HG02973 (cell line): ENCODE measurements around the gene ARL6IP1.
A peak's percentile ranks its signal among the peaks of the same experiment; 100 is the strongest.
"Not testable (repeated sequence)": the region's sequence is repeated elsewhere in the genome, so short reads cannot be mapped to it uniquely, and the experiment has no call there.

Source experiments
- ATAC-seq: cut with Tn5 transposase; IDR thresholded peaks from one replicate; pipeline ENCODE4 v1.9.1; 2021; ENCODE audit warnings: moderate library complexity; ENCODE audit not compliant: unreplicated experiment

Gene ARL6IP1

DNA sequence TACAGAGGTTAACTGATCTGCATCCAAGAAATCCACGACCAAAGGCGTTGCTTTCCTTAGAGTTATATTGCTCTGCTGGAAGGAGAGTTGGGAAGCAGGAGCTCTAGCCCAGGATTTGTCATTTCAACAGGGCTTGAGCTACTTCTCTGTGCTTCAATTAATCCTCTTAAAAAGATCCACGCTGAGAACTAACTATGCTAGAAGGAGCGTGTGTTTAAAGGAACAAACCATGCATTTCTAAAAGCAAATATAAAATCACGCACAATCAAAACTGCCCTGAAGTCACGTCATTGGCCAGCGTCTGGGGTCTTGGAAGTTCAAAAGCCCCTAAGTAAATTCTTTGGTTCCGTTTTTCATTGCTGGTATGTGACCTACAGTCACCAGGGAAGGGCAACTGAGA lies 1.1 kb downstream of the ARL6IP1 start:
- no peak for ATAC-seq

GRCh38 chr16:18799500-18799899 lies 1.8 kb downstream of the ARL6IP1 start:
- ATAC-seq, result no peak

DNA sequence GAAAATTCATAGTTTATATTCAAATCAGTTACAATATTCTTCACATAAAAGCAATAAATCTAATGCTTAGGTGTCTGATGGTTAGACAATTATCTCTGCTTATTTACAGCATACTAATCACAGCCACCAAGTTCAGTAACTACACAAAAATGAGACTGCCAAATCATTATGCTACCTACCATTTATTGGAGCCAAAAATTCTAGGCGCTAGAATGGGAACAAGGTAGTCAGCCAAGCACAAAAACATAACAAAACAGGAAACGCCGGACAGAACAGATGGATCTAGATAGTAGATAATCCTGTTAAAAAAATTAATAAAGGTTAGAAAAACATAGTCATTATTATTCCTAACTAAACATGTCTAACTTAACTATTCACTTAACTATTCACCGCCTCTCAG lies 3.6 kb downstream of the ARL6IP1 start:
- no peak for ATAC-seq

DNA sequence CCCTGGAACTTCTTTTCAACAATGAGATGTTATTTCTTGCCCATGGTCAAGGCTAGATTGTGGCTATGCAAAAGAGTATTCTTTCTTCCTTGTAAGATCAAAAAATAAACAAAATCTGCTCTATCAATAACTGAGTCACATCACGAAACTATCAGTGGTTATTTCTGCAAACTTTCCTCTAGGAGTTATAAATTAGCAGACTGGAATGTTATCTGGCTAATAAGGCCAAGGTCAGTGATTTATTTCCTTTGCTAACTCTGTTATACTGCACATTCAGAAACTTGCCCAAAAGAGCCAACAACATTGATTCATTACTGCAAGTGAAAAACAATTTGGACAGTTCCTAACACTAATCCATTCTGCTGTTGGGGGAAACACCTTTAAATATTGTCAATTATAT lies 5.0 kb downstream of the ARL6IP1 start:
- no peak for ATAC-seq

GRCh38 chr16:18792836-18793433 lies 8.4 kb downstream of the ARL6IP1 start:
- no peak for ATAC-seq

DNA sequence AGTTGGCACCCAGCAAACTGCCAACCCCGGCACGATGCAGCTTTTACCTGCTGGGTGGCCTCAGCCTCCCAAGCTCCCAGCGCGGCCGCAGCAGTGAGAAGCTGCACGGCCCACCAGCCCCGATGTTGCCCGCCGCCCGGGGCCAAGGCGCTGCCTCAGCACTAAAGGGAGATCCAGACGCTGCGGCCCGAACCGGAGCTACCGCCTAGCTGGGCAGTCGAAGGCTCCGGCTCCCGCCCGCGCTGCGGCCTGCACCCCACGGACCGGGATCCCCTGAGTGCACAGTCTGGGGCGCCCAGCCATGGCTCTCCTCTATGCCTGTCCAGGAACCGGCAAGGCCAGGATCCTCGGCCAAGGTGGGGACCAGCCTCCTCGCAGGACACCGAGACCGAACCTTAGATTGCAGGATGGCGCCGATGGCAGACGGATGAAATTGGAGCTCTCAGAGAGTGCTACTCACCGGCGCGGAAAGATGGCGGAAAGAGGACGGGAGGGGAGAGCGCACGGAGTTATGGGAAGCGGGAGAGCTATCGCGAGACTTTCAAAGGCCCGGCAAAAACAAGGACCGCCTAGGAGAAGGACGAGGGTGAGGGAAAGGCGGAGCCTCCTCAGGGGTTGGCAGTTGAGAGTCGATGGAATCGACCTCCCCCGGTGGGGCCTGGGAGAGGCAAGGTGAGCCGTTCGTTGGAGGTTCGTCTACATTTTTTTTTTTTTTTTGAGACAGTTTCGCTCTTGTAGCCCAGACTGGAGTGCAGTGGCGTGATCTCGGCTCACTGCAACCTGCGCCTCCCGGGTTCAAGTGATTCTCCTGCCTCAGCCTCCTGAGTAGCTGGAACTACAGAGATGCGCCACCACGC lies 11.3 kb downstream of the ARL6IP1 start, which contains the start of gene RPS15A:
TSS of gene RPS15A (minus strand) at position 485 of the 857 bp plus-strand sequence. CDS start 1,221 bp downstream, outside the sequence.
- ATAC-seq, result peak; percentile 82

GRCh38 chr16:18789515-18789849 lies 11.9 kb downstream of the ARL6IP1 start:
- ATAC-seq, result no peak

- ATAC-seq, result no peak
Observed at GRCh38 chr16:18788828-18789514, 12.4 kb downstream of the ARL6IP1 start.

GRCh38 chr16:18784917-18785623 lies 16.3 kb downstream of the ARL6IP1 start:
- no peak for ATAC-seq

DNA sequence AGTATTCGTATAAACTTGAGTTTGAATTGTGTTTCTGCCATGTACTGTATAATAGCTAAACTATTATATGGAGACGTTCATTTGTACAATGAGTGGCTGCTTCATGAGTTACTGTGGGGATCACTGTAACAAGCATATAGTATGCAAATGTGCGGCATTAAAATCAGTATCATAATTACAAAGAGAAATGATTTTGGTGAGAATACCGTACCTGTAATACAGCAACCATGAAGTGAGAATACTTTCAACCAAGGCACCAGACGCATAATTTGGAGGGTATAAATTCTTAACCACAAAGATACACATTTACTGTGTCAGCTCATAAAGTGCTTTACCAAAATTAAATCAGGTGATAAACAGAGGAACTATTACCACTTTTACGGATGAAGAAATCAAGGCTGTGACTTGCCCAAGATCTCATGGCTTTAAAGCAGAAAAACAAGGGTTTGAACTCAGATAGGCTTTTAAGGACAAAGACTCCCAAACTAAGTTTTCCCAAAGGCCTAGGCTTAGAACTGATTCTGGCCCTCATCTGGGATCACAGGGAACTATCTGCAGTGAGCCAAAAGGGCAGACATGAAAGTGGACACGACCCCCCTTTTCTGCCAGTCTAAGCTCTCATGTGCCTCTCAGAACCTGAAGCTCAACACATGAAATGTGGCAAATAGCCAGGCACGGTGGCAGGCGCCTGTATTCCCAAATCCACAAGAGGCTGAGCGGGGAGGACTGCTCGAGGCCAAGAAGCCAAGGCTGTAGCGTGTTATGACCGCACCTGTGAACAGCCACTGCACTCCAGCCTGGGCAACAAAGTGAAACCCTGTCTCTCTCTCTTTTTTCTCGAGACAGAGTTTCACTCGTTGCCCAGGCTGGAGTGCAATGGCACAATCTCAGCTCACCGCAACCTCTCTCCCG lies 17.7 kb downstream of the ARL6IP1 start:
- no peak for ATAC-seq

- no peak for ATAC-seq
Observed at GRCh38 chr16:18782697-18783429, 18.5 kb downstream of the ARL6IP1 start.

GRCh38 chr16:18781232-18781631 lies 20.1 kb downstream of the ARL6IP1 start:
- ATAC-seq, result not testable (repeated sequence)

- ATAC-seq, result not testable (repeated sequence)
Observed at GRCh38 chr16:18780460-18781026, 20.8 kb downstream of the ARL6IP1 start.

GRCh38 chr16:18777664-18778063 lies 23.7 kb downstream of the ARL6IP1 start:
- ATAC-seq, result not testable (repeated sequence)

DNA sequence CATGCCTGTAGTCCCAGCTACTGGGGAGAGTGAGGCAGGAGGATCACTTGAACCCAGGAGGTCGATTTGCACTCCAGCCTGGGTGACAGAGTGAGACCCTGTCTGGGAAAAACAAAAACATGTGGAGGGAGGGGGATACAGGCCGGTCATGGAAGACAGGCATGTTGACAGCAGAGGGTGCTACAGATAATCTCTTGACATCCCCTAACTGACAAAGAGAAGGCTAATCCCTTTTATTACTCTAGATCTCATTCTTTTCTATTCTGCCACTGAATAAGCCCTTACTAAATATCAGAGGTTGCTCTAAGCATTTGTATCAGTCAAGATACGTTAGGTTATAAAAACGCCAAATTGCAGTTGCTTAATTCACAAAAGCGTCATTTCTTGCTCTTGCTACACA lies 25.0 kb downstream of the ARL6IP1 start:
- not testable (repeated sequence) for ATAC-seq

DNA sequence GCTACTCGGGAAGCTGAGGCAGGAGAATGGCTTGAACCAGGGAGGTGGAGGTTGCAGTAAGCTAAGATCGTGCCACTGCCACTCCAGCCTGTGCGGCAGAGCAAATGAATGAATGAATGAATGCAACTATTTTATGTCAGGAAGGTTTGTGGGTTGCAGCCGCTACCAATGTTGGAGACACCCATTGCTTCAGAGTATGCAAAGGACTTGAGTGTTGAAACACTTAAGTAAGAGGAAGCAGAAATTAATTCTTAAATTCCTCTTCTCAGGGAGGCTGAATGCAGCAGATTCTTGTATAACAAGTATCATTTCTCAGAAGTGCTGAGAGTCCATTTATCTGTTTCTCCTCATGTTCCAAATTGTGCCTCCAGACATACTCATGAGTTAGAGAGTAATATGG lies 26.7 kb downstream of the ARL6IP1 start:
- not testable (repeated sequence) for ATAC-seq

- not testable (repeated sequence) for ATAC-seq
Observed at GRCh38 chr16:18772171-18772570, 29.2 kb downstream of the ARL6IP1 start.

DNA sequence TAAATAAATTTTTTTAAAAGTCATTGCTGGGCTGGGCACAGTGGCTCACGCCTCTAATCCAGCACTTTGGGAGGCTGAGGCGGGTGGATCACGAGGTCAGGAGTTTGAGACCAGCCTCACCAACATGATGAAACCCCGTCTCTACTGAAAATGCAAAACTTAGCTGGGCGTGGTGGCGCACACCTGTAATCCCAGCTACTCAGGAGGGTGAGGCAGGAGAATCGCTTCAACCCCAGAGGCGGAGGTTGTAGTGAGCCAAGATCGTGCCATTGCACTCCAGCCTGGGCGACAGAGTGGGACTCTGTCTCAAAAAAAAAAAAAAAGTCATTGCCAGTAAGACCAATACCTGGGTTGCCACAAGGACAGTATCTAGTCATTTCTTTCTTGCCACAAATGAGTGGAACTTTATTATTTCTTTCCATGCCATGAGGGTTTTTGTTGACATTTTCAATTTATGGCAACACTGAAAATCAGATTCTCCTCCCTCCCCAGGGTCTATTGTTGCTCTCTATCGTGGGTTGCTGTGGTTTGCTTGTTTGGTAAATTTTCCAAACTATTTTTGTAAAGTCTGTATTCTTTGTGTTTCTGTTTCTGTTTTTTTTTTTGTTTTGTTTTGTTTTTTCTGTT lies 30.9 kb downstream of the ARL6IP1 start:
- not testable (repeated sequence) for ATAC-seq

- ATAC-seq, result peak; percentile 50
Observed at GRCh38 chr16:18767217-18767616, 34.1 kb downstream of the ARL6IP1 start.
